Glutamatergic neuron (in vitro differentiated cells): Measurements from ENCODE around the gene FIGN. TPM values are rescaled to one million over a fixed set of nuclear protein-coding genes. Genes with fewer than 3 reads are reported as not detected.

ENCODE experiments used
- DNase-seq: peaks from one replicate; pipeline ENCODE4 v3.0.0; 2022
- H3K27ac Mint-ChIP-seq: one replicate; pipeline ENCODE4 v1.8.0; 2020; ENCODE audit warnings: mild to moderate bottlenecking, mixed read lengths, inconsistent platforms; ENCODE audit not compliant: unreplicated experiment
- H3K27me3 Mint-ChIP-seq: one replicate; pipeline ENCODE4 v1.8.0; 2020; ENCODE audit warnings: mild to moderate bottlenecking, moderate library complexity, mixed read lengths, inconsistent platforms; ENCODE audit not compliant: unreplicated experiment
- H3K36me3 Mint-ChIP-seq: one replicate; pipeline ENCODE4 v1.8.0; 2020; ENCODE audit warnings: mild to moderate bottlenecking, mixed read lengths, inconsistent platforms; ENCODE audit not compliant: unreplicated experiment
- H3K4me1 Mint-ChIP-seq: one replicate; pipeline ENCODE4 v1.8.0; 2020; ENCODE audit warnings: mild to moderate bottlenecking, low read depth, mixed read lengths, inconsistent platforms; ENCODE audit not compliant: unreplicated experiment
- H3K4me3 Mint-ChIP-seq: one replicate; pipeline ENCODE4 v1.8.0; 2020; ENCODE audit warnings: mild to moderate bottlenecking, mixed read lengths, inconsistent platforms; ENCODE audit not compliant: unreplicated experiment
- H3K9me3 Mint-ChIP-seq: one replicate; pipeline ENCODE4 v1.8.0; 2020; ENCODE audit warnings: mild to moderate bottlenecking, moderate library complexity, mixed read lengths, inconsistent platforms; ENCODE audit not compliant: unreplicated experiment
- CTCF ChIP-seq: fragments of 200-600 bp; sonication (generic); IDR thresholded peaks from one replicate; pipeline ENCODE4 v1.5.0; 2021; ENCODE audit not compliant: partially characterized antibody, unreplicated experiment
- total RNA-seq: library from RNA; stranded (reverse); fragmentation: NEBNext Ultra II Directional; extraction: Animal tissue kit (Norgen Biotek cat#: 25700); gene quantifications from one replicate; pipeline ENCODE4 v1.2.1, GENCODE V29; 2021; ENCODE audit not compliant: unreplicated experiment

Gene FIGN
- total RNA-seq, 1 donor from 2014 or later: 12.4 TPM

DNA sequence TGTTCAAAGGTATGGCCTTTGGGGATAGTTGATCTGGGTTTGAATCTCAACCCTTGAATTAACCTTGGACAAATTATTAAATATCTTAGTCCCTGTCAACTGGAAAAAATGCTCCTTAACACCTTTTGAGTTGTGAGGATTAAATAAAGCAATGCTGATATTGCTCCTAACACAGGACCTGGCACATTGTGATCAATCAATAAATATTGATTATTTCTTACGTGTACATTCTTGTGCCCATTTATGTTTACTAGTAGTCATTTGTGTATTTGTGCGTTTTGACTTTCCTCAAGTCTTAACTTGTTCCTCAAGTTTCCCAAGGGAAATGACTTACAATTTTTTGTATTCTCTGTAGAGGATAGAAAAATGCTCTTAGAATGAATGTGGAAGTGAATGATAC, 19.6 kb upstream of the FIGN start:
- no peak for DNase-seq
- TF ChIP-seq CTCF: no peak
- Mint-ChIP-seq H3K36me3 (no peaks in the 10 kb centered on the region), H3K27ac (no peak overlapping the region), H3K27me3 (no peaks in the 10 kb centered on the region), H3K4me3 (no peak overlapping the region), H3K4me1 (no peaks in the 10 kb centered on the region), H3K9me3 (no peaks in the 10 kb centered on the region)

GRCh38 chr2:163753726-163754125, 17.9 kb upstream of the FIGN start:
- no peaks in the 10 kb centered on the region for H3K4me1 Mint-ChIP-seq
- DNase-seq: no peak
- no peaks in the 10 kb centered on the region for H3K9me3 Mint-ChIP-seq
- TF ChIP-seq CTCF: no peak
- no peak overlapping the region for H3K4me3 Mint-ChIP-seq
- H3K36me3 Mint-ChIP-seq: no peaks in the 10 kb centered on the region
- no peak overlapping the region for H3K27ac Mint-ChIP-seq
- H3K27me3 Mint-ChIP-seq: no peaks in the 10 kb centered on the region

DNA sequence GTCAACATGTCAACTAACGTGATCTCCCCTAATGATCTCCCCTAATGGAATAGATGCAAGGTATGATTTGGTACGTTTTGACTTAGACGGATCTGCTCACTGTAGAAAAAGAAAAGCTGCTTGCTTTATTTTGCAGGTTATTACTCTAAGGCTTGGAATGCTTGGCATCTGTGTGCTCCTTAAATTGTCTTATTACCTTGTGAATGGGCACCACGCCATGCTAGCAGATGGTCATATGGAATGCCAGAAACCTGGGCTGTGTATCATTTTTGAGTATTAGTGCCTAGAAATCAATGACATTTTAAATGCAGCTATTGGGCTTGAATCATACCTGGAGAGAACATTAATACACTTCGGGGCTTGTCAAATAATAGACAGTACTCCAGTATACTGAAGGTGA, 16.5 kb upstream of the FIGN start:
- Mint-ChIP-seq H3K27ac (no peak overlapping the region), H3K9me3 (no peaks in the 10 kb centered on the region), H3K36me3 (no peaks in the 10 kb centered on the region), H3K4me1 (no peaks in the 10 kb centered on the region), H3K27me3 (no peaks in the 10 kb centered on the region), H3K4me3 (no peak overlapping the region)
- TF ChIP-seq CTCF: no peak
- DNase-seq: no peak

DNA sequence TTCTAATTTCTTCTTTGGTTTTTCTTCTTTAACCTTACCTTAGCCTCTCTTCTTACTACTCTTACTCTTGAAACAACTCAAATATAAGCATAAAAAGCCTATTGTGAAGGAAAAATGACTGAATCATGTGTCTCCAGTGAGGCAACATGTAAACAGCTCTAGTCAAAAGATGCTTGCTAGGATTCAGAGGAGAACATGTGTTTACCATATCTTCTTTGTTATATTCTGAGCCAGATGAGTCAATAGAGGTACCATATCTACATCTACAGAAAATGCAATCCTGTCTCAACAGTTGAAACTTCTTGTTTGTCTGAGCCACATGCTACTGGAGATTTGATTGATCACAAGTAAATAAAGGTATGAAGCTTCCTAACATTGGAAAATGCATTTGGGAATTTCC, 15.9 kb upstream of the FIGN start:
- H3K9me3 Mint-ChIP-seq: no peaks in the 10 kb centered on the region
- H3K36me3 Mint-ChIP-seq: no peaks in the 10 kb centered on the region
- H3K4me3 Mint-ChIP-seq: no peak overlapping the region
- H3K27me3 Mint-ChIP-seq: no peaks in the 10 kb centered on the region
- H3K4me1 Mint-ChIP-seq: no peaks in the 10 kb centered on the region
- H3K27ac Mint-ChIP-seq: no peak overlapping the region
- TF ChIP-seq CTCF: no peak
- DNase-seq: no peak

GRCh38 chr2:163748420-163748819, 12.6 kb upstream of the FIGN start:
- Mint-ChIP-seq H3K27me3 (no peaks in the 10 kb centered on the region), H3K36me3 (no peaks in the 10 kb centered on the region), H3K4me1 (no peaks in the 10 kb centered on the region), H3K27ac (no peak overlapping the region), H3K4me3 (no peak overlapping the region), H3K9me3 (no peaks in the 10 kb centered on the region)
- no peak for DNase-seq
- TF ChIP-seq CTCF: no peak
